ENCODE results near the gene KLHL36. TPM values are rescaled to one million over a fixed set of nuclear protein-coding genes. Genes with fewer than 3 reads are reported as not detected.

The KLHL36 gene
- total RNA-seq, 4 donors from 2014 or later, result 52.3 to 119 (median 80.4) TPM

DNA sequence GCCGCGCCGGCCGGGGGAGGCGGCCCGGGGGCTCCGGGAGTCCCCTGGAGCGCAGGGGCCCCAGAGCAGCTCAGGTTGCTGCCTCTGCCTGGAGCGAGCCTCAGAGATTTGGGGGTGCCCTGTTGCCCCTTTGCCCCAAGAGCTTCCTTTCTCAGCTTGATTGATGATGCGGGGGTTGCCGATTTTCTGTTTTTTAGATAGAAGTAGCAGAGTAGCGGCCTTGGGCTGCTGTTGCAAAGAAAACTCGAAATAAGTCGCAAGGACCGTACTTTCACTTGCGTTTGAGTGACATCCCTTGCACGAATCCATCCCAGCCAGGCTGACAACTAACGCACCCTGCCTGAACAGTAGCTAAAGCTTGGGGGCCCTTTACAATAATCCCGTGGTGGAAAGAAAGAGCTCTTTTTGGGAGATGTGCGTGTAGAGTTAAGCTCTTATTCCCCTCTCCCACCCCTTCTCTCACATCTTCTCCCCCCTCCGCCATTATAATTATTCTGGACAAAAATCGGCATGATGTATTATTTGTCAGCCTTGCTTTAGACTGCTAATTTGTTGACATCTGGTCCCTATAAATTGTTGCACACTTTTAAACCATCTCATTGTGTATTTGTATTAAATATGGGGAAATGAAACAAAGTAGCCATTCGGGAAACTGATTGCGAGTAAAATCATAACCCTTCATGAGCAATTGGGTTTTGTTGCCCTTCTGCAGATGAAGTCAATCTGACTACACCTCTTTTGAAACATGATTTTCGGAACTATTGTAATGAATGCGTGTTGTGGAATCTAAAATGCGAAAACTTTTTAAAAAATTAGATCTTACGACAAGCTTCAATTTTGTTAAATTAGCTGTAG lies 52.4 kb downstream of the KLHL36 start:
- Histone ChIP-seq H3K27me3 (no peaks in the 10 kb centered on the region), H3K9me3 (no peaks in the 10 kb centered on the region), H3K4me3 (peak overlapping the region; percentile 70 to 99 (median 95)), H3K4me1 (peaks cover 20 to 50% (median 42%) of the 10 kb centered on the region in 4 donors), H3K36me3 (no peaks in the 10 kb centered on the region), H3K27ac (replicated peaks in 1 of 4) (peak overlapping the region; percentile 80 to 89 (median 88))
- WGBS, result 6% methylated on average over 25 of the region's 28 CpGs
- TF ChIP-seq POLR2A (IDR thresholded peaks at IDR 0.05; ENCODE audit: low read depth) (no peak), EP300 (IDR thresholded peaks at IDR 0.05) (no peak), POLR2AphosphoS5 (IDR thresholded peaks at IDR 0.05) (no peak)
- TF ChIP-seq, protein P1, sequence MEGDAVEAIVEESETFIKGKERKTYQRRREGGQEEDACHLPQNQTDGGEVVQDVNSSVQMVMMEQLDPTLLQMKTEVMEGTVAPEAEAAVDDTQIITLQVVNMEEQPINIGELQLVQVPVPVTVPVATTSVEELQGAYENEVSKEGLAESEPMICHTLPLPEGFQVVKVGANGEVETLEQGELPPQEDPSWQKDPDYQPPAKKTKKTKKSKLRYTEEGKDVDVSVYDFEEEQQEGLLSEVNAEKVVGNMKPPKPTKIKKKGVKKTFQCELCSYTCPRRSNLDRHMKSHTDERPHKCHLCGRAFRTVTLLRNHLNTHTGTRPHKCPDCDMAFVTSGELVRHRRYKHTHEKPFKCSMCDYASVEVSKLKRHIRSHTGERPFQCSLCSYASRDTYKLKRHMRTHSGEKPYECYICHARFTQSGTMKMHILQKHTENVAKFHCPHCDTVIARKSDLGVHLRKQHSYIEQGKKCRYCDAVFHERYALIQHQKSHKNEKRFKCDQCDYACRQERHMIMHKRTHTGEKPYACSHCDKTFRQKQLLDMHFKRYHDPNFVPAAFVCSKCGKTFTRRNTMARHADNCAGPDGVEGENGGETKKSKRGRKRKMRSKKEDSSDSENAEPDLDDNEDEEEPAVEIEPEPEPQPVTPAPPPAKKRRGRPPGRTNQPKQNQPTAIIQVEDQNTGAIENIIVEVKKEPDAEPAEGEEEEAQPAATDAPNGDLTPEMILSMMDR (IDR thresholded peaks at IDR 0.05), result no peak
- intact Hi-C loops (cut with DNase I), result no loop called here
- no peak for DNase-seq (ENCODE audit: extremely low spot score)

DNA sequence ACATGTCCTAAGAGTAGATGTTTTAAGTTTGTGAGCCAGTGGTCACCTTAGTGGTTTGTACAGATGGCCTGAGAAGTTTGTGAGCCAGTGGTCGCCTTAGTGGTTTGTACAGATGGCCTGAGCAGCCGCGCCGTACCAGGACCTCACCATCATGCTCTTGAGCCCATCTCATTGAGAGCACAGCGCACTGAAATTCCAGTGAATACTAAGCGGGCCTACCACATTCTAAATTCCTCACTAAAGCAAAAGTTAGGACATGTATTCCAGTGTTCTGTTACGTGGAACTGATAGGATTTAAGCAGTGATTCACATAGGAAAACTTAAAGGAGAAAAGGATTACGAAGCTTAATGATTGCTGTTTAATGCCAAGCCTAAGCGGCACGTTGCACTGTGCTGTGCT lies 55.4 kb downstream of the KLHL36 start:
- intact Hi-C loops (cut with DNase I), result no loop called here
- Histone ChIP-seq H3K4me1 (peaks cover 20 to 61% (median 51%) of the 10 kb centered on the region in 4 donors), H3K36me3 (no peaks in the 10 kb centered on the region), H3K27ac (replicated peaks in 1 of 4) (no peak overlapping the region), H3K27me3 (no peaks in the 10 kb centered on the region), H3K9me3 (no peaks in the 10 kb centered on the region), H3K4me3 (no peak overlapping the region)
- no peak for DNase-seq (ENCODE audit: extremely low spot score)
- TF ChIP-seq EP300 (IDR thresholded peaks at IDR 0.05), result no peak
- TF ChIP-seq POLR2AphosphoS5 (IDR thresholded peaks at IDR 0.05), result no peak
- TF ChIP-seq, protein P1 (IDR thresholded peaks at IDR 0.05), result no peak
- no peak for TF ChIP-seq POLR2A (IDR thresholded peaks at IDR 0.05; ENCODE audit: low read depth)
- WGBS, result 91% methylated on average over 10 of the region's 10 CpGs

DNA sequence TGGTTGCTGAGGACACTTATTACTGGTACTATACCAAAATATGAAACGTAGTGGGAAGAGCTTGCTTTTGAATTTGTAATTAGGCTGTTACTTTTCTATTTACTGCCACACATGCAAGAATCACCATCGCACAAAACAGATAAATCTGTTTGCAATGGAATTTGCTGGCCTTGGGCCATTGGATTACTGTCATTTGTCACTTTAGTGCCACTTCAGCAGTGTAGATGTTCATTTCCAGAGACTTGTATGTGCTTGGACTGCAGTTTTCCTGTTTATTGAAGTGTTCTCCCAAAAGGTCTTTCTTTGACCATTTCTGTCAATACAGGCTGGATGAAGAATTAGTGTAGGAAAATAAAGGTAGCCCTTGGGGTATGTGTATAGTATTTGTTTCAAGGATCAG lies 55.9 kb downstream of the KLHL36 start:
- no peak overlapping the region for H3K4me3 ChIP-seq
- WGBS, result 92% methylated on average over 2 of the region's 2 CpGs
- no peak for DNase-seq (ENCODE audit: extremely low spot score)
- no peak for TF ChIP-seq POLR2A (IDR thresholded peaks at IDR 0.05; ENCODE audit: low read depth)
- TF ChIP-seq, protein P1 (IDR thresholded peaks at IDR 0.05), result no peak
- no peak for TF ChIP-seq EP300 (IDR thresholded peaks at IDR 0.05)
- TF ChIP-seq POLR2AphosphoS5 (IDR thresholded peaks at IDR 0.05), result no peak
- H3K27ac ChIP-seq (replicated peaks in 1 of 4), result no peak overlapping the region
- H3K9me3 ChIP-seq, result no peaks in the 10 kb centered on the region
- intact Hi-C loops (cut with DNase I), result no loop called here
- H3K36me3 ChIP-seq, result no peaks in the 10 kb centered on the region
- no peaks in the 10 kb centered on the region for H3K27me3 ChIP-seq
- H3K4me1 ChIP-seq, result peaks cover 20 to 57% (median 51%) of the 10 kb centered on the region in 4 donors

DNA sequence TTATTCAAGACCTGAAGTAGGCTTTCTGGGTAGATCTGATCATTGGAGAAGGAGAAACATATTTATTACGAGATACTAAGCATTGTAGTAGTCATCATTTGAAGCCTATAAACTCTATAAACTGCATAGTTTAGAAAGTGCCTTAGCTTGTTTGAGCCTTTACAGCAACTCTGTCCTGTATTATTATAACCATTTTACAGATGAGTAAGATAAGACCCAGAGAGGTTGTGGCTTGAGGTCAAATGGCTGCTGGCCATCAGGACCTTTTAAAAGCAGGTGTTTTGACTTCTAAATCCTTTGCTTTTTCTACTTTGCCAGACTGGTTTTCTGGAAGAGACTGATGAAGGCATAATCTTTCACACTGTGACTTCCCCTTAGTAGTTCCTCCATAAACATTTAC lies 58.5 kb downstream of the KLHL36 start:
- WGBS, result 88% methylated on average over 1 of the region's 1 CpG

More for the DNA sequence above, 58.5 kb downstream of the KLHL36 start:
- H3K27me3 ChIP-seq, result no peaks in the 10 kb centered on the region
- H3K9me3 ChIP-seq, result no peaks in the 10 kb centered on the region
- TF ChIP-seq EP300 (IDR thresholded peaks at IDR 0.05) (no peak), POLR2A (IDR thresholded peaks at IDR 0.05; ENCODE audit: low read depth) (no peak), POLR2AphosphoS5 (IDR thresholded peaks at IDR 0.05) (no peak)
- TF ChIP-seq, protein P1 (IDR thresholded peaks at IDR 0.05), result no peak
- H3K4me3 ChIP-seq, result no peak overlapping the region
- no peaks in the 10 kb centered on the region for H3K36me3 ChIP-seq
- no peak overlapping the region for H3K27ac ChIP-seq (replicated peaks in 1 of 4)
- DNase-seq (ENCODE audit: extremely low spot score), result no peak
- intact Hi-C loops (cut with DNase I), result no loop called here
- H3K4me1 ChIP-seq, result peaks cover 37 to 59% (median 49%) of the 10 kb centered on the region in 4 donors
